HCT116 (cell line): ENCODE data around the gene GPR39. TPM values are rescaled to one million over a fixed set of nuclear protein-coding genes. Genes with fewer than 3 reads are reported as not detected.
A peak's percentile ranks its signal among the peaks of the same experiment; 100 is the strongest.

Source experiments
- ATAC-seq: fragments of 200-7000 bp; cut with Tn5 transposase; 2 replicates; pipeline ENCODE4 v1.9.1; 2020; ENCODE audit warnings: mild to moderate bottlenecking, moderate library complexity
- BruUV-seq: library from RNA; stranded (reverse); fragments of 400-500 nt; replicated peaks from 2 replicates; lab custom pipeline; 2021; lab: Mats Ljungman, UMichigan
- CTCF ChIA-PET: fragments of 300-600 bp; sonication (Branson Sonifier 250); formaldehyde crosslinking; loops from one replicate; lab custom pipeline; 2021; ENCODE audit warnings: antibody characterized with exemption; lab: Charles Lee
- POLR2A ChIA-PET: fragments of 300-600, 350-600 bp; sonication (Branson Sonifier 250); formaldehyde crosslinking; loops from one replicate; lab custom pipeline; 2021; ENCODE audit warnings: antibody characterized with exemption; lab: Charles Lee
- RAD21 ChIA-PET, 2 experiments: fragments of 300-600 bp; sonication (Branson Sonifier 250); formaldehyde crosslinking; loops; one replicate each; lab custom pipeline; 2023; ENCODE audit warnings: low total read pairs in 2 of 2; ENCODE audit not compliant: uncharacterized antibody in 2 of 2, unreplicated experiment in 2 of 2, low non-redundant PET in 1 of 2; lab: Charles Lee
- DNase-seq: peaks from one replicate; pipeline ENCODE4 v3.0.0-alpha.2; 2010; ENCODE audit warnings: low read depth, low spot score
- H2AFZ ChIP-seq: fragments of 200-600 bp; shearing (Covaris generic), sonication (generic); 2 replicates; pipeline ENCODE4 v1.6.1; 2017; ENCODE audit warnings: low read depth, mixed run types, mixed read lengths, antibody characterized with exemption, low read length; ENCODE audit not compliant: poor library complexity, severe bottlenecking
- H3K27ac ChIP-seq: 2 replicates; pipeline ENCODE4 v1.5.1; 2012; ENCODE audit warnings: low read depth, low read length
- H3K27me3 ChIP-seq: fragments of 200-600 bp; sonication (generic); 2 replicates; pipeline ENCODE4 v1.6.1; 2016; ENCODE audit warnings: mixed run types, low read length, mixed read lengths; ENCODE audit not compliant: insufficient read depth
- H3K36me3 ChIP-seq, 2 experiments: fragments of 200-500 bp in 1 of 2; fragments of 200-600 bp in 1 of 2; sonication (Bioruptor generic) in 1 of 2; sonication (generic) in 1 of 2; 2 replicates each; pipeline versions ENCODE4 v1.5.1 to v1.6.1; 2014 to 2016; ENCODE audit warnings: low read length in 2 of 2, inconsistent platforms in 1 of 2, mixed read lengths in 1 of 2, mixed run types in 1 of 2; ENCODE audit not compliant: insufficient read depth in 2 of 2, control insufficient read depth in 1 of 2
- H3K4me1 ChIP-seq, 2 experiments: fragments of 200-600 bp in 1 of 2; sonication (generic) in 1 of 2; 2 replicates each; pipeline versions ENCODE4 v1.5.1 to v1.6.1; 2012 to 2017; ENCODE audit warnings: low read length in 2 of 2, inconsistent platforms in 1 of 2, mild to moderate bottlenecking in 1 of 2, mixed read lengths in 1 of 2, mixed run types in 1 of 2, moderate library complexity in 1 of 2; ENCODE audit not compliant: insufficient read depth in 2 of 2, control insufficient read depth in 1 of 2
- H3K4me2 ChIP-seq: fragments of 200-600 bp; sonication (generic); 2 replicates; pipeline ENCODE4 v1.6.1; 2017; ENCODE audit warnings: mixed run types, low read length, mixed read lengths
- H3K4me3 ChIP-seq, 2 experiments: fragments of 200-600 bp in 1 of 2; sonication (generic) in 1 of 2; replicated peaks in 1 of 2; 2 replicates each; pipeline ENCODE4 v1.5.1; 2011 to 2016; ENCODE audit warnings: low read length in 2 of 2, control low read depth in 1 of 2, low read depth in 1 of 2, mild to moderate bottlenecking in 1 of 2, mixed read lengths in 1 of 2, mixed run types in 1 of 2
- H3K79me2 ChIP-seq: fragments of 200-600 bp; sonication (generic); 2 replicates; pipeline ENCODE4 v1.6.1; 2017; ENCODE audit warnings: mild to moderate bottlenecking, mixed run types, low read length, moderate library complexity, mixed read lengths; ENCODE audit not compliant: insufficient read depth
- H3K9ac ChIP-seq: fragments of 200-600 bp; sonication (generic); 2 replicates; pipeline ENCODE4 v1.6.1; 2016; ENCODE audit warnings: low read length, mixed read lengths
- H3K9me2 ChIP-seq: fragments of 200-600 bp; sonication (generic), shearing (Covaris generic); 2 replicates; pipeline ENCODE4 v1.6.1; 2017; ENCODE audit warnings: mixed run types, mild to moderate bottlenecking, moderate library complexity; ENCODE audit not compliant: insufficient read depth
- H3K9me3 ChIP-seq, 2 experiments: fragments of 200-500 bp in 1 of 2; fragments of 200-600 bp in 1 of 2; sonication (Bioruptor generic) in 1 of 2; sonication (generic) in 1 of 2; 2 replicates each; pipeline ENCODE4 v1.6.1; 2014 to 2017; ENCODE audit warnings: low read length in 2 of 2, mixed read lengths in 2 of 2, inconsistent platforms in 1 of 2, low read depth in 1 of 2, mild to moderate bottlenecking in 1 of 2, mixed run types in 1 of 2, moderate library complexity in 1 of 2; ENCODE audit not compliant: control insufficient read depth in 1 of 2, insufficient read depth in 1 of 2
- H4K20me1 ChIP-seq: fragments of 200-600 bp; sonication (generic), shearing (Covaris generic); 2 replicates; pipeline ENCODE4 v1.6.1; 2017; ENCODE audit warnings: mixed run types, mild to moderate bottlenecking, moderate library complexity; ENCODE audit not compliant: insufficient read depth
- ATF3 ChIP-seq: IDR thresholded peaks from 2 replicates; pipeline ENCODE4 v1.6.1; 2012
- CEBPB ChIP-seq: IDR thresholded peaks from 2 replicates; pipeline ENCODE4 v1.6.1; 2012; ENCODE audit warnings: low read depth
- CTCF ChIP-seq, 3 experiments: fragments of 200-600 bp in 1 of 3; sonication (generic) in 1 of 3; IDR thresholded peaks in 2 of 3; conservative IDR thresholded peaks in 1 of 3; 2 replicates each; pipeline ENCODE4 v1.5.1; 2012 to 2017; ENCODE audit warnings: low read depth in 2 of 3, low read length in 2 of 3, antibody characterized with exemption in 1 of 3, borderline replicate concordance in 1 of 3, control low read depth in 1 of 3, mild to moderate bottlenecking in 1 of 3, mixed read lengths in 1 of 3, mixed run types in 1 of 3, moderate library complexity in 1 of 3; ENCODE audit not compliant: insufficient read depth in 1 of 3
- EGR1 ChIP-seq: IDR thresholded peaks from 2 replicates; pipeline ENCODE4 v1.6.1; 2012; ENCODE audit warnings: low read depth
- EZH2 ChIP-seq: fragments of 200-600 bp; sonication (generic); IDR thresholded peaks from 2 replicates; pipeline ENCODE4 v1.6.1; 2017; ENCODE audit warnings: antibody characterized with exemption, mixed run types
- JUND ChIP-seq: IDR thresholded peaks from 2 replicates; pipeline ENCODE4 v1.6.1; 2012
- MAX ChIP-seq: IDR thresholded peaks from 2 replicates; pipeline ENCODE4 v1.6.1; 2012
- POLR2AphosphoS5 ChIP-seq: IDR thresholded peaks from 2 replicates; pipeline ENCODE4 v1.6.1; 2011; ENCODE audit warnings: mild to moderate bottlenecking, low read depth, low read length, moderate library complexity
- RAD21 ChIP-seq: IDR thresholded peaks from 2 replicates; pipeline ENCODE4 v1.6.1; 2012; ENCODE audit warnings: low read depth, mild to moderate bottlenecking
- REST ChIP-seq: IDR thresholded peaks from 2 replicates; pipeline ENCODE4 v1.6.1; 2012; ENCODE audit warnings: low read depth
- SP1 ChIP-seq: IDR thresholded peaks from 2 replicates; pipeline ENCODE4 v1.6.1; 2012; ENCODE audit warnings: low read depth
- TCF7L2 ChIP-seq: IDR thresholded peaks from 2 replicates; pipeline ENCODE4 v1.7.0; 2011; ENCODE audit warnings: borderline replicate concordance, inconsistent platforms; ENCODE audit not compliant: insufficient read depth, insufficient read length; ENCODE audit errors: extremely low read depth
- ZBTB33 ChIP-seq: IDR thresholded peaks from 2 replicates; pipeline ENCODE4 v1.6.1; 2011; ENCODE audit warnings: mild to moderate bottlenecking, low read length, moderate library complexity; ENCODE audit not compliant: insufficient replicate concordance; ENCODE audit errors: extremely low read depth
- intact Hi-C: fragments of 100-400 bp; cut with micrococcal nuclease; formaldehyde crosslinking; loops from 2 replicates; pipeline ENCODE4 v1.10.0; 2022
- total RNA-seq: library from RNA; stranded (reverse); gene quantifications from one replicate; pipeline ENCODE4 v1.2.1, GENCODE V29; 2021; ENCODE audit not compliant: unreplicated experiment

GPR39 gene
- total RNA-seq, 1 experiment from 2014 or later, result 5.1 TPM

- TF ChIP-seq JUND (no peak; the same call in 1 of the 2 replicates), ATF3 (no peak)
Measured at GRCh38 chr2:132671151-132671835, 254.7 kb downstream of the GPR39 start (continued).

- Histone ChIP-seq H2AFZ (no peak overlapping the region), H3K4me3 (no peak overlapping the region), H3K4me2 (no peak overlapping the region), H3K9ac (no peak overlapping the region), H4K20me1 (no peaks in the 10 kb centered on the region), H3K27ac (no peak overlapping the region), H3K79me2 (no peaks in the 10 kb centered on the region)
- BruUV-seq, result no TSS peak
- POLR2A ChIA-PET, result no interaction called here
- intact Hi-C loops, result loop anchor here (10.0 kb wide), 2 partner anchors 498 to 1168 kb away; no protein-coding TSS in a partner anchor
- no peak for ATAC-seq
- RAD21 ChIA-PET, result no interaction called here
- CTCF ChIA-PET, result interaction anchor here (1.0 kb wide), 1 partner anchor 494 kb away, joined by 3 read pairs; no protein-coding TSS in a partner anchor
- no peak for TF ChIP-seq TCF7L2
- TF ChIP-seq EZH2, result no peak
- no peak for TF ChIP-seq CEBPB
- no peak for TF ChIP-seq ZBTB33
- TF ChIP-seq CTCF (IDR thresholded peaks at IDR 0.05 in 2 of 3, conservative IDR thresholded peaks at IDR 0.05 in 1 of 3; ENCODE audit: borderline replicate concordance in 1 of 3, insufficient read depth in 1 of 3, low read depth in 2 of 3, low read length in 2 of 3), result peak; percentile 1 to 47 (median 15); a peak in 4 of 6 replicates
- TF ChIP-seq REST, result no peak
- no peak for TF ChIP-seq POLR2AphosphoS5
- TF ChIP-seq JUND, result no peak
- TF ChIP-seq RAD21, result peak; percentile 39; the same call in 1 of the 2 replicates
- TF ChIP-seq EGR1, result no peak
- TF ChIP-seq SP1, result no peak
- no peak for TF ChIP-seq MAX
- TF ChIP-seq, all 23 proteins: peak for 2
- H3K27me3 ChIP-seq, result peaks cover 71% of the 10 kb centered on the region
- DNase-seq, result no peak
- no peaks in the 10 kb centered on the region; the same call in 1 of the 2 replicates for H3K9me2 ChIP-seq
- H3K36me3 ChIP-seq, result no peaks in the 10 kb centered on the region
- H3K4me1 ChIP-seq, result no peaks in the 10 kb centered on the region
- H3K9me3 ChIP-seq, result no peaks in the 10 kb centered on the region
Measured at GRCh38 chr2:132676999-132677398, 260.4 kb downstream of the GPR39 start.
